GM11168 (cell line): Measurements from ENCODE around the gene C3AR1.

Experiments used
- in situ Hi-C: fragments of 300-500 bp; cut with MboI; formaldehyde crosslinking; loops from one replicate; pipeline ENCODE4 v1.12.0; 2022; ENCODE audit warnings: low sequenced_read_pairs; ENCODE audit not compliant: unreplicated experiment

Gene C3AR1

GRCh38 chr12:8058506-8058905, 7.7 kb downstream of the C3AR1 start:
- in situ Hi-C loops, result no loop called here

DNA sequence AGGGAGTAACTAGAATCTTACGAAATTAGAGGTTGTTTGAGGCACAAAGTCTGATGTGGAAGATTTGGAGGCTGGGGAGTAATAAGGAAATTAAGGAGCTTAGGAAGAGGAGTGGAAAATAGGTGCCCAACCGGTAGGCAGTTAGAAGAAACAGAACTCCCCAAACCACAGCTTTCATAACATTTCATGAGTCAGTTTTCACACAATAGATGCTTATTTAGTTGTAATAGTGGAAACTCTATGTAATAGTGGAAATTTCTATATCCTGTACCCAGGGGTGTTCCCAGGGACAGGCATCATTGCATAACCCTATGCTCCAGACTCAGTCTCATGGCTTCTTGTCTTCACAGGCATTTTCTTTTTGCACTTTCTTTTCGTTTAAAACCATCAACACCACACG, 8.3 kb downstream of the C3AR1 start:
- in situ Hi-C loops, result no loop called here

GRCh38 chr12:8057306-8057705, 8.9 kb downstream of the C3AR1 start:
- in situ Hi-C loops, result no loop called here

DNA sequence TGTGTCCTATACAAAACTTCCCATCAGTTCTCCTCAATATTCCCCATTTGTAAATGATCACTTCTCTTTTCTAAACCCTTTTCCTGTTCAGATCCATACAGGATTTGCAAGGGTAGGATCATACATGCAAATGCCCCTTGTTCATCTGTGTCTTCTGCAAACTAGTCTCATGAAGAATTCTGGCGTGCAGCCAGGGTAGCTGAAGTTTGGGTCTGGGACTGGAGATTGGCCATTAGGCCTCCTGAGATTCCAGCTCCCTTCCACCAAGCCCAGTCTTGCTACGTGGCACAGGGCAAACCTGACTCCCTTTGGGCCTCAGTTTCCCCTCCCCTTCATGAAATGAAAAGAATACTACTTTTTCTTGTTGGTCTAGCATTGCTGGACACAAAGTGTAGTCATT, 11.3 kb downstream of the C3AR1 start:
- in situ Hi-C loops, result no loop called here

- in situ Hi-C loops, result no loop called here
Observed at GRCh38 chr12:8052679-8053078, 13.5 kb downstream of the C3AR1 start.

- in situ Hi-C loops, result no loop called here
Observed at GRCh38 chr12:8050600-8051250, 15.4 kb downstream of the C3AR1 start.

GRCh38 chr12:8048906-8049305, 17.3 kb downstream of the C3AR1 start:
- in situ Hi-C loops, result no loop called here

DNA sequence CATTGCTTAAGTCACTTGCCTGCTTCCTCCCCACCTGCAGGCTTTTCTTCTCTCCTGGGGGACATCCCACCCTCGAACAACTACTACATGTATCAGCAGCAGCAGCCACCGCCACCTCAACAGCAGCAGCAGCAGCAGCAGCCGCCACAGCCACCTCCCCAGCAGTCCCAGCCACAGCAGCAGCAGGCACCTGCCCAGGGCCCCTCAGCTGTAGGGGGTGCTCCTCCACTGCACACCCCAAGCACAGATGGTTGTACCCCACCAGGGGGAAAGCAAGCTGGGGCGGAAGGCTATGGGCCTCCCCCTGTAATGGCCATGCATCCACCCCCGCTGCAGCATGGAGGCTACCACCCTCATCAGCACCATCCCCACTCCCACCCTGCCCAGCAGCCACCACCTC, 18.3 kb downstream of the C3AR1 start:
- in situ Hi-C loops, result no loop called here

GRCh38 chr12:8045952-8046944, 19.9 kb downstream of the C3AR1 start:
- in situ Hi-C loops, result no loop called here

GRCh38 chr12:8040791-8041190, 25.4 kb downstream of the C3AR1 start:
- in situ Hi-C loops, result no loop called here

- in situ Hi-C loops, result no loop called here
Observed at GRCh38 chr12:8038659-8039114, 27.5 kb downstream of the C3AR1 start.

DNA sequence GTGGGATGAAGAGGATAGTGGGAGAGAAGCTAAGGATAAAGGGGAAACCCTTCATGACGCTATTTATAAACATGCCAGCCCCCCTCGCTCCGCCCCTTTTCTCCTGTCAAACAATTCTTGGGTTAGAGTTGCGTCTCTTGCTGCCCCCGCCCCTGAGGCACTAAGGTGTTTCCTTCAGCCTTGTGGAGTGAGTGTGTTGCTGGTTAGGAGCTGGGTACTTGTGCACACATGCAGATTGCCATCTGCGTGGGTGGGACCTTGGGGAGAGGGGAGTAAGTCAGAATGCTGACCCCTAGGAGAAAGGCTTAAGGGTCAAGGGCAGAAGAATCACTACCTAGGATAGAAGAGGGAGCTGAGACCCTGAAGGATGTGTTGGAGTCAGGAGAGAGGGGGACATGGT, 28.2 kb downstream of the C3AR1 start:
- in situ Hi-C loops, result no loop called here

- in situ Hi-C loops, result no loop called here
Observed at GRCh38 chr12:8037046-8037663, 29.0 kb downstream of the C3AR1 start.

- in situ Hi-C loops, result no loop called here
Observed at GRCh38 chr12:8036346-8036745, 29.8 kb downstream of the C3AR1 start.

DNA sequence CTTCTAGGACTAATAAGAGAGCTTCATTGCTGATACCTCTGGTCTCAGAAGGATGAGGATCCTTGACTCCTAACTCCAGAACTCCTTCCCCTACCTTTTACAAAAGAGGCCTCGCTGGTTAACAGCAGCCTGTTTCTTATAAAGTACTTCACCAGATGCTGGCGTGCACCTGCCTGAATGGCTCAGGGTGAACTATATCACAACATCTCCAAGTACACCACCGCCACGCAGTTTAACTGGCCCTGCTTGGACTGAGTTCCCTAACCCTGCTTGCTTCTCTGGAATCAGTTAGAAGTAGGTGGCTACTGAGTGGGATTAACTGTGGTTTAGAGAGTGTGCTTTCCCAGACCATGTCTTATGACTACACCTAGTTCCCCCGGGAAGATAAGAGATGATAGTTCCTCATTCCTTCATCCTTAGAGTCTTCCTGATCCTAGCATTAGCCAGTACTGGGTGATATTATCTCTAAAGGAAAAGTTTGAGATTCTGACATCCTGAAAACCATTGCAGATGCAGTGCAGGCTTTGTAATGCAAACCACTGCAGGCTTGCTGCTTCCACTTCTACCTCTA, 30.6 kb downstream of the C3AR1 start:
- in situ Hi-C loops, result no loop called here

GRCh38 chr12:8034802-8035201, 31.4 kb downstream of the C3AR1 start:
- in situ Hi-C loops, result no loop called here

DNA sequence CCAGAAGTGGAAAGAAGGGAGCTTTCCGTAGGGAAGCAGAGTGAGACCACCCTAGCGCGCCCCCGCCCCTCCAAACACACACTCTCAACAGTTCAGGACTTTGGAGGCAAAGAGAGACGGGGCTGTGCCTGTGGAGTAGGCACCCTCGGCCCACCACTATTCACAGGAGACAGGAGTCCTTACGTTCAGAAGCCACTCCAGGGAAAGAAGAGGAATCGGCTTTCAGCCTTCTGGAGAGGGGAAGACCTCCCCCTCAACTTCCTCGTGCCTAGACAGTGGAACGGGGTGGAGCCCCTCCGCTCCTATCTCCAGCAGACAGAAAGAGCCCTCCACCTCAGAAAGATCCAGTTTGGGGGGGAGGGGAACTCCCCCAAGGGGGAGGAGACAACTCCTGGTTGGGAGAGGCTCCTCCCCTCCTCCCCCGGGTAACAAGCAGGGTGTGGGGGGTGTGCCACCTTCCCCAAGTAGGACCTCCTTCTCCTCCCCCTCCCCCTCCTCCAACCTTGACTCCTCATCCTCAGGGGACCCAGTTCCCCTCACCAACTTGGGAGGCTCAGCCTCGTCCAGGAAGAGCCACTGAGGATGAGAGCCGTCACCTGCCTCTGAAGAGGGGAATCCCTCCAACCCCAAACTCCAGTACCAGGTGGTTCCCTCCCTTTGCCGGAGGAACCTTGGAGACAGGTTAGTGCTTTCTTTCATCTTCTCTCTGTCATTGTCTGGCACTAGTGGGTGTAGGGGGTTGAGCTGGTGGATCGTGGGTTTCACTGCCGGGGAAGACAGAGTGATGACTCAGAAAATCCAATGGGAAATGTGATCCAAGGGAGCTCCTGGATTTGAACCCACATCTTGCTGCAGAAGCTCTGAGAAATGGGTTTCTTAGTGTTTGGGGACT, 32.8 kb downstream of the C3AR1 start:
- in situ Hi-C loops, result no loop called here

DNA sequence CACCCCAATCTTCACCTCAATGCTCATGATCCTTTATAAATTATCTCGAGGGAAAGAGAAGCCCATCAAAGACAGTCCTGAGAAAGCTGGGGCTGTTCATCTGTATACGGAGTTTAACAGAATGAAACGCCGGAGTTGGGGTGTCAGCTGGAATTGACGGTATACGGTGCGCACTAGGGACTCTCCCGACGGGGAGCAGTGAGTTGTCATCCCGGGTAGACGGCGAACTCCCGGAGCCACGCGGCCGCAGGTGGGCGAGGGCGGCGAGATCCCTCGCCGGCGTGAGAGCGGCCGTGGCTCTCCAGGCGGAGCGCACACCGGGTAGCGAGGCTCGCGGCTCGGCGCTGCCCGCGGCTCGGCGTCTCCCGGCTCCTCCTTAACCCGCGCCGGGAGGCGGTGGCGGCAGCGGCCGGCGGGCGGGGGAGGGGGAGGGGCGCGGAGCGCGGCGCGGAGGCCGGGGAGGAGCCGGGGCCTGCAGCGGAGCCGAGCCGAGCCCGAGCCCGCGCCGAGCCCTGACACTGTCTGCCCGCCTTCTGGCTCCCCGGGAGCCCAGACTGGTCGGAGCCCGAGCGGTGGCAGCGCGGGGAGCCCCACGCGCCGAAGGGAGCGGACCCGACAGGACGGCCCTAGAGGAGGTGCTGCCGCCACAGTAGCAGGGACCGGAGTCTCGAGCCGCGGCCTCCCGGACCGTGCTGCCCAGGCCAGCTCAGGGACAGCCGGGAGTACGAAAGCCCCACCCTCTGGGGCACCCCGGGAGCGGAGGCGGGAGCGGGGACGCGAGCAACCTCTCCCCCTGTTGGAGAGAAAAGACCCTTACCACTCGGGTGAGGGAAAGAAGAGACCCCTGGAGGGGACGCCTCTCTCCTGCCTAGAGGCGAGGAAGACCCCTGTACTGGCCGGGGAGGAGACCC, 33.7 kb downstream of the C3AR1 start, which contains the start of gene FOXJ2:
Gene FOXJ2 (plus strand): TSS at position 475 of the 911 bp plus-strand sequence. CDS start 7,117 bp downstream, outside the sequence.
- in situ Hi-C loops, result no loop called here

DNA sequence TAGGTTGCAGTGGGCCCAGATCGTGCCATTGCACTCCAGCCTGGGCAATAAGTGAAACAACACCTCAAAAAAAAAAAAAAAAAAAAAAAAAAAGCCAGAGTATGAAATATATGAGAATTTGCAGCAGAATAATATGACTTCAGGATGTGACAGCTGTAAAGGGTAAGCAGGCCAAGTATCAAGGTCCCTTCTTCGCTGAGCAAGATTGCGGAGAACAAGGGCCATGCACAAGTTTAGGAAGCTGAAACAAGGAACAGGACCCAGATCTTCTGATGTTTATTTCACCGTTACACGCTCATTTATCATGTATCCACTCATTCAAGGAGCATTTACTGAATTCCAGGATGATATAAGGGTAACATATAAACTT, 34.3 kb downstream of the C3AR1 start:
- in situ Hi-C loops, result no loop called here
